GM10266 (cell line): Measurements from ENCODE around the gene KHDC1.
"Not testable (repeated sequence)": the region's sequence is repeated elsewhere in the genome, so short reads cannot be mapped to it uniquely, and the experiment has no call there.

ENCODE experiments used
- DNase-seq: peaks from one replicate; pipeline ENCODE4 v3.0.0; 2012; ENCODE audit errors: extremely low spot score
- TF ChIP-seq, protein P1 (sequence below): IDR thresholded peaks from 2 replicates; pipeline ENCODE4 v1.5.1; 2012; ENCODE audit warnings: mild to moderate bottlenecking, low read depth; ENCODE audit not compliant: control insufficient read depth, insufficient read depth; ENCODE audit errors: missing control alignments

KHDC1 gene

DNA sequence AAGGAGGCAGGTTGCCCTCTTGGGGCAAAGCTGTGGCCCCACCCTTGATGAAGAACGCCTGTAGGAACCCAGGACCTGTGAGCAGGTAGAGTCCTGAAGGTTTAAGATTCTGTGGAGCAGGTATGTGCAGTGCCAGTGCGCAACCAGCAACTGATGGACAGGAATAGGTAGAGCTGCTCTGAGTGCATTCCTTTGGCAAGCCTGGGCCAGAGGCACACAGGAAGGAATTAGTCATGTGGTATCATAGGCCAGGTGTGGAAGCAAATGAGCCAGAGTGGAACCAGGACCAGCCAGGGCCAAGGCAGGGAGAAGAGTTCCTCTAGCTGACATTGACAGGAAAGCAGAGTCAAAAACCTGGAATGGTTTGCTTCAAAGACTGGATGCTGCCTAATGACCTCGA lies 1.4 kb upstream of the KHDC1 start:
- TF ChIP-seq, protein P1, sequence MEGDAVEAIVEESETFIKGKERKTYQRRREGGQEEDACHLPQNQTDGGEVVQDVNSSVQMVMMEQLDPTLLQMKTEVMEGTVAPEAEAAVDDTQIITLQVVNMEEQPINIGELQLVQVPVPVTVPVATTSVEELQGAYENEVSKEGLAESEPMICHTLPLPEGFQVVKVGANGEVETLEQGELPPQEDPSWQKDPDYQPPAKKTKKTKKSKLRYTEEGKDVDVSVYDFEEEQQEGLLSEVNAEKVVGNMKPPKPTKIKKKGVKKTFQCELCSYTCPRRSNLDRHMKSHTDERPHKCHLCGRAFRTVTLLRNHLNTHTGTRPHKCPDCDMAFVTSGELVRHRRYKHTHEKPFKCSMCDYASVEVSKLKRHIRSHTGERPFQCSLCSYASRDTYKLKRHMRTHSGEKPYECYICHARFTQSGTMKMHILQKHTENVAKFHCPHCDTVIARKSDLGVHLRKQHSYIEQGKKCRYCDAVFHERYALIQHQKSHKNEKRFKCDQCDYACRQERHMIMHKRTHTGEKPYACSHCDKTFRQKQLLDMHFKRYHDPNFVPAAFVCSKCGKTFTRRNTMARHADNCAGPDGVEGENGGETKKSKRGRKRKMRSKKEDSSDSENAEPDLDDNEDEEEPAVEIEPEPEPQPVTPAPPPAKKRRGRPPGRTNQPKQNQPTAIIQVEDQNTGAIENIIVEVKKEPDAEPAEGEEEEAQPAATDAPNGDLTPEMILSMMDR: no peak

GRCh38 chr6:73263570-73263909 lies 544 bp upstream of the KHDC1 start:
- TF ChIP-seq, protein P1: no peak
- peak; percentile 33 for DNase-seq

More for the DNA sequence above, 1.4 kb upstream of the KHDC1 start:
- DNase-seq: no peak

DNA sequence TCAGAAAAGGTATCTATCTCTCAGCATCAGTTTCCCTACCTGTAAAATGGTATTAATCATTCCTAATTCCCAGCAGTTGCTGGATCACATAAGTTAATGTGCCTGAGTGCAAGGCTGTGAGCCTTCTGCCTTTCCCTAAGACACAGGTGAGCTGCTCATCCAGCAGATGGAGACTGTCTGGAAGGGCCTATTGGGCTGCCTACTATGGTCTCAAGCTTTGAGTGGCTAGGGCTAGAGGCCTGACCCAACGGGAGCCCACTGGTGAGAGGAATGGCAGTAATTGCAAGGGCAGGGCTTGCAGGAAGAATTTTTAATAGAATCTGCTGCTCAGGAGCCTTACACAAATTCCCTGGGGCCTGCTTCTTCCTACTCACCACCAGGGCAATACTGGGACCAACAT lies 4.3 kb downstream of the KHDC1 start:
- TF ChIP-seq, protein P1: no peak
- DNase-seq: no peak

- not testable (repeated sequence) for DNase-seq
Measured at GRCh38 chr6:73254323-73254722, 8.7 kb downstream of the KHDC1 start.

DNA sequence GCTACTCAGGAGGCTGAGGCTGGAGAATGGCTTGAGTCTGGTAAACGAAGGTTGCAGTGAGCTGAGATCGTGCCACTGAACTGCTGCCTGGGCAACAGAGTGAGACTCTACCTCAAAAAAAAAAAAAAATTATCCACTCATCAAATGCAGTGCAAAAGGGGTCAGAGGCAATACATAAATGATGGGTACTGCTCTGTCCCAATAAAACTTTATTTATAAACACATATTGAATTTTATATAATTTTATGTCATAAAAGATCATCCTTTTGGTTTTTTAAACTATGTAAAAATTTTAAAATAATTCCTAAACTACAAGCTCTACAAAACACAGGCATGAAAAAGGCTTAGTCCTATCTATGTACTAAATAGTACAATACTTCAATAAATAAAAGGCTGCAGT lies 10.3 kb downstream of the KHDC1 start:
- DNase-seq: no peak
- TF ChIP-seq, protein P1: no peak

GRCh38 chr6:73250016-73250415 lies 13.0 kb downstream of the KHDC1 start:
- DNase-seq: no peak
- TF ChIP-seq, protein P1: no peak

GRCh38 chr6:73248192-73248903 lies 14.6 kb downstream of the KHDC1 start:
- DNase-seq: no peak
- TF ChIP-seq, protein P1: no peak

- TF ChIP-seq, protein P1: no peak
- DNase-seq: no peak
Measured at GRCh38 chr6:73242001-73242400, 21.0 kb downstream of the KHDC1 start.
